ENCODE data around the gene FAM118A.

DNA sequence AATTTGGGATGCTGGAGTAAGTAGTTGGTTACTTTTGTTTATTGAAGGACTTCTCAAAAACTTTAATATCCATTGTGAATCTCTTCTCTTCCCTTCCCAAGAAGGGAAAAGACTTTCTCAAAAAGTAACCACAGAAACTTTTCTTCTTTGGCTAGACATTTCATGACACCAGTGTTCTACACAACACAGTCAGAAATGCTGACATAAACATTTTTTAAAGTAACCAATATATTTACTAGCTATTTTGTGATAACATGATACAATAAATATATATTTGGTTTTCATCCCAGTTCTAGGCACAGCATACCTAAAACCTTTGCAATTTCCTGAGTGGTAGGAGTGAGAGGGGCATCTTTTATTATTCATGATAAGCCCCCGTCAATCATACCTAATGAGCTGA is 47.8 kb downstream of the FAM118A start:
- TF ChIP-seq, protein P1, sequence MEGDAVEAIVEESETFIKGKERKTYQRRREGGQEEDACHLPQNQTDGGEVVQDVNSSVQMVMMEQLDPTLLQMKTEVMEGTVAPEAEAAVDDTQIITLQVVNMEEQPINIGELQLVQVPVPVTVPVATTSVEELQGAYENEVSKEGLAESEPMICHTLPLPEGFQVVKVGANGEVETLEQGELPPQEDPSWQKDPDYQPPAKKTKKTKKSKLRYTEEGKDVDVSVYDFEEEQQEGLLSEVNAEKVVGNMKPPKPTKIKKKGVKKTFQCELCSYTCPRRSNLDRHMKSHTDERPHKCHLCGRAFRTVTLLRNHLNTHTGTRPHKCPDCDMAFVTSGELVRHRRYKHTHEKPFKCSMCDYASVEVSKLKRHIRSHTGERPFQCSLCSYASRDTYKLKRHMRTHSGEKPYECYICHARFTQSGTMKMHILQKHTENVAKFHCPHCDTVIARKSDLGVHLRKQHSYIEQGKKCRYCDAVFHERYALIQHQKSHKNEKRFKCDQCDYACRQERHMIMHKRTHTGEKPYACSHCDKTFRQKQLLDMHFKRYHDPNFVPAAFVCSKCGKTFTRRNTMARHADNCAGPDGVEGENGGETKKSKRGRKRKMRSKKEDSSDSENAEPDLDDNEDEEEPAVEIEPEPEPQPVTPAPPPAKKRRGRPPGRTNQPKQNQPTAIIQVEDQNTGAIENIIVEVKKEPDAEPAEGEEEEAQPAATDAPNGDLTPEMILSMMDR (IDR thresholded peaks at IDR 0.05; ENCODE audit: borderline replicate concordance, extremely low read depth, low read length, poor library complexity, severe bottlenecking), result no peak
- no peak for TF ChIP-seq EZH2 (IDR thresholded peaks at IDR 0.05; ENCODE audit: borderline replicate concordance, low read depth, low read length, severe bottlenecking)

Measured in DND-41 (cell line).